Ovary (tissue), 3 donors: Measurements from ENCODE around the gene CABP2.

Experiments
- CTCF ChIP-seq, 3 donors: fragments of 450-650 bp in 2 of 3; fragments of 200-600 bp in 1 of 3; IDR thresholded peaks; one replicate each; pipeline versions ENCODE4 v1.5.1 to v1.8.0; 2016 to 2022; ENCODE audit warnings: antibody characterized with exemption in 3 of 3, mild to moderate bottlenecking in 1 of 3
- POLR2A ChIP-seq: fragments of 450-650 bp; IDR thresholded peaks from one replicate; pipeline ENCODE4 v1.6.1; 2017; ENCODE audit warnings: antibody characterized with exemption, mild to moderate bottlenecking, moderate library complexity
- donor health status: DM: no; HTN: no; CAD: no.

DNA sequence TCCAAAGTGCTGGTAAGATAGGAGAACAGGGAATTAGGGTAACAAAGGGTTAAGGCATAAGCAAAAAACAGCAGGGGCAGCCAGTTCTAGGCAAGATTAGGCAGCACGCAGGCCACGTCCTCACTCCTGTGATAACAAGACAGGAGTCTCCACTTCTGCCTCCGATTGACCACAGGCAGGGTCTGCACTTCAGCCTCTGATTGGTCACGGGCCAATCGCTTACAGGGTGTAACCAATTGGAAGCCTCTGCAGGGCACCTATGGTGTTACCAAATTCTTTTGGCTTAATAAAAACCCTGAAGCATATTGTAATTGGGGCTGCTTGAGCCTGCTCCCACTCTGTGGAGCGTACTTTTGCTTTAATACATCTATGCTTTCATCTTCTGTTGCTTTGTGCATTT is 48.2 kb upstream of the CABP2 start:
- no peak for TF ChIP-seq CTCF (IDR thresholded peaks at IDR 0.05)
- TF ChIP-seq POLR2A = no peak
